MG63 (cell line): ENCODE measurements around the gene KLF2. TPM values are rescaled to one million over a fixed set of nuclear protein-coding genes. Genes with fewer than 3 reads are reported as not detected.
A peak's percentile ranks its signal among the peaks of the same experiment; 100 is the strongest.
"Not testable (repeated sequence)": the region's sequence is repeated elsewhere in the genome, so short reads cannot be mapped to it uniquely, and the experiment has no call there.

Experiments
- DNase-seq: peaks from one replicate; pipeline ENCODE4 v3.0.0-alpha.2; 2020
- H3K27me3 ChIP-seq: fragments of 250-450 bp; sonication (Bioruptor Pico); 2 replicates; pipeline ENCODE4 v1.5.1; 2020; ENCODE audit warnings: mild to moderate bottlenecking, moderate library complexity
- H3K36me3 ChIP-seq: fragments of 250-450 bp; sonication (Bioruptor Pico); 2 replicates; pipeline ENCODE4 v1.5.1; 2020; ENCODE audit warnings: mild to moderate bottlenecking, moderate library complexity
- H3K4me3 ChIP-seq: fragments of 250-450 bp; sonication (Bioruptor Pico); 2 replicates; pipeline ENCODE4 v1.5.1; 2020; ENCODE audit warnings: mild to moderate bottlenecking, moderate library complexity
- H3K9me3 ChIP-seq: fragments of 250-450 bp; sonication (Bioruptor Pico); 2 replicates; pipeline ENCODE4 v1.5.1; 2020; ENCODE audit warnings: mild to moderate bottlenecking, moderate library complexity
- total RNA-seq: library from RNA; depleted of rRNA; stranded (reverse); fragments of >200 nt; shearing (Covaris generic); gene quantifications from 2 replicates; pipeline ENCODE4 v1.2.3, GENCODE V29; 2014; ENCODE audit warnings: low replicate concordance

KLF2 gene
- total RNA-seq, 1 experiment from 2014 or later: 4.4 TPM

DNA sequence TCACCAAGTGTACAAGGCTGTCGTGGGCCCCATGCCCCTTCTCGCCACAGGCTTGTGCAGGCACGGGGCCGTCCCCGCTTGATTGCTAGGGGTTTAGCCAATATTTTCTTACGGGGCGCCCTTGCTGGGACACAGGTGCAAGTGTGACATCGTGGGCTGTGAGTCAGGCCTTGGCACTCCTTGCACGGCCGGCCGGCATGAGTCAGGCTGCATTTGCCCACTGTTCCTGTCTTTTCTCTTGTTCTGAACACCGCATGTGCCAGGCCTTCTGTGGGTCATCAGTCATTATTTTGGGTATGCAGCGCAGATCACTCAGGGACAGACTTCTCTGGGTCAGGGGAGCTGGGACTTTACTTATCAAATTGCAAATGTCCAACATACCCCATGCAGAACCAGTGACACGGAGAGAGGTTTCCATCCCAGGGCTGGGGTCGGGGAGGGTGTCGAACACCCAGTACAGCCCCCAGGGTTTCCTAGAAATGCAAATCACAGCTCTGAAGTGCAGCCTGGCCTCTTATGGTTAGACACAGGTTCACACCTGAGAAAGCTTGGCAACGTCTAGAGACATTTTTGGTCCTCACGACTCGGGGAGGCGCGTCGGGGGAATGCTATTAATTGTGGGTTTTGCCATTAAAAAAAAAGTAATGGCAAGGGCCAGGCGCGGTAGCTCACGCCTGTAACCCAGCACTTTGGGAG lies 22.5 kb upstream of the KLF2 start:
- Histone ChIP-seq H3K4me3 (no peak overlapping the region), H3K9me3 (no peaks in the 10 kb centered on the region), H3K36me3 (no peaks in the 10 kb centered on the region), H3K27me3 (no peaks in the 10 kb centered on the region; the same call in 1 of the 2 replicates)
- DNase-seq: peak; percentile 91

GRCh38 chr19:16303755-16304154 lies 20.9 kb upstream of the KLF2 start:
- Histone ChIP-seq H3K9me3 (no peaks in the 10 kb centered on the region), H3K27me3 (no peaks in the 10 kb centered on the region; the same call in 1 of the 2 replicates), H3K4me3 (no peak overlapping the region), H3K36me3 (no peaks in the 10 kb centered on the region)
- DNase-seq: no peak

DNA sequence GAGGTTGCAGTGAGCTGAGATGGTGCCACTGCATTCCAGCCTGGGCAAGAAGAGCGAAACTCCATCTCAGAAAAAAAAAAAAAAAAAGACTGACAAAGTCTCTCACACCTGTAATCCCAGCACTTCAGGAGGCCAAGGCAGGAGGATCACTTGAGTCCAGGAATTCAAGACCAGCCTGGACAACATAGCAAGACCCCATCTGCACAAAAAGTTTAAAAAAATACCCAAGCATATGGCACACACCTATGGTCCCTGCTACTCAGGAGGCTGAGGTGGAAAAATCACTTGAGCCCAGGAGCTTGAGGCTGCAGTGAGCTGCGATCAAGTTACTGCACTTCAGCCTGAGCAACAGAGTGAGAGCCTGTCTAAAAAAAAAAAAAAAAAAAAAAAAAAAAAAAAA lies 20.1 kb upstream of the KLF2 start:
- H3K27me3 ChIP-seq, H3K36me3 ChIP-seq, H3K9me3 ChIP-seq, H3K4me3 ChIP-seq, DNase-seq: not testable (repeated sequence)

- H3K9me3 ChIP-seq, H3K4me3 ChIP-seq, H3K36me3 ChIP-seq, H3K27me3 ChIP-seq, DNase-seq: not testable (repeated sequence)
These were observed 19.6 kb upstream of the KLF2 start for GRCh38 chr19:16305060-16305459.

- Histone ChIP-seq H3K9me3 (no peaks in the 10 kb centered on the region), H3K4me3 (no peak overlapping the region), H3K36me3 (no peaks in the 10 kb centered on the region), H3K27me3 (no peaks in the 10 kb centered on the region; the same call in 1 of the 2 replicates)
- DNase-seq: no peak
These were observed 17.8 kb upstream of the KLF2 start for GRCh38 chr19:16306728-16307402.

GRCh38 chr19:16308081-16308480 lies 16.5 kb upstream of the KLF2 start:
- DNase-seq: no peak
- no peaks in the 10 kb centered on the region; the same call in 1 of the 2 replicates for H3K27me3 ChIP-seq
- no peaks in the 10 kb centered on the region for H3K36me3 ChIP-seq
- H3K4me3 ChIP-seq: no peak overlapping the region
- H3K9me3 ChIP-seq: no peaks in the 10 kb centered on the region

- H3K27me3 ChIP-seq: no peaks in the 10 kb centered on the region; the same call in 1 of the 2 replicates
- no peaks in the 10 kb centered on the region for H3K36me3 ChIP-seq
- H3K9me3 ChIP-seq: no peaks in the 10 kb centered on the region
- DNase-seq: no peak
- no peak overlapping the region for H3K4me3 ChIP-seq
These were observed 15.0 kb upstream of the KLF2 start for GRCh38 chr19:16309643-16310042.

DNA sequence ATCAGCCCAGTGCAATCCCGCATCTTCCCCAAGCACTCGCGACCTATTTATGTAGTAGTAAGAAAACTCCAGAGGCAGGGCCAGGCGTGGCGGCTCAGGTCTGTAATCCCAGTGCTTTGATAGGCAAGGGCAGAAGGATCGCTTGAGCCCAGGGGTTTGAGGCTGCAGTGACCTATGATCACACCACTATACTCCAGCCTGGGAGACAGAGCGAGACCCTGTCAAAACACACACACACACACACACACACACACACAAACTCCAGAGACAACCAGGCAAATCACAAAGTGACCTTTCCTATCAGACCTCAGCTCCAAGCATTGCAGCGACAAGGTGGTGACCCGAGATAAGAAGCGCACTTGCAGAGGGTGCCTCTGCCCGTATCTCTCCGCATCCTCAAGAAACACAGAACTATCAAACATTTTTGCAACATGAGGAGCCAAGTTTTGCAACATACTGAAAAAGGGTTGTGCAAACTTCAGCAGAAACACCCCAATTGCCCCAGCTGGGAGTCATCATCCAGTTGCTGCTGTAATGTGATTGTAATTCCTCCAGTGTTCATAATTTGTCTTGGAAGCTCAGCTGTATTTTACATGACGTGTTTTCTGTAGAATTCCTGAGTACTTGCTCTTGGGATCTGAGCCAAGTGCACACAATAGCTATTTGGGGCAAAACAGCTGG lies 8.7 kb upstream of the KLF2 start:
- peaks cover 2% of the 10 kb centered on the region; the same call in 1 of the 2 replicates for H3K9me3 ChIP-seq
- H3K27me3 ChIP-seq: no peaks in the 10 kb centered on the region
- DNase-seq: peak; percentile 77
- H3K4me3 ChIP-seq: no peak overlapping the region
- H3K36me3 ChIP-seq: no peaks in the 10 kb centered on the region

GRCh38 chr19:16316506-16316882 lies 8.1 kb upstream of the KLF2 start:
- no peak overlapping the region for H3K4me3 ChIP-seq

DNA sequence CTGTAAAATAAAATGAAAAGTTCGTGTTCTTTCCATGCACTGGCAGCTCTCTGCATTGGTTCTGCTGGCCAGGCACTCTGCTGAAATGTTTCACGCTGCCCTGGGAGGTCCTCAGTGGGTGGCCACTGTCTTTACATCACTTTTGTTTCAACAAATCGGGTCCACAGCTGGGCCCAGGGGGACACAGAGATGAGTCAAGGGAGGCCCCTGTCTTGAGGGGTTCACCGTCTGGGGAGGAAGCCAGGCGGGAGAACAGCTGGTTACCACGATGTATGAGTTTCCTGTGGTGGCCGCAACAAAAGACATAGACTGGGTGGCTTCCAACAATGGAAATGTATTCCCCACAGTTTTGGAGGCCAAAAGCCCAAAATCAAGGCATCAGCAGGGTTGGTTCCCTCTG lies 5.1 kb upstream of the KLF2 start:
- Histone ChIP-seq H3K27me3 (no peaks in the 10 kb centered on the region), H3K9me3 (peaks cover 2% of the 10 kb centered on the region; the same call in 1 of the 2 replicates), H3K36me3 (no peaks in the 10 kb centered on the region), H3K4me3 (no peak overlapping the region)
- DNase-seq: no peak

More at GRCh38 chr19:16316506-16316882, 8.1 kb upstream of the KLF2 start:
- peaks cover 2% of the 10 kb centered on the region; the same call in 1 of the 2 replicates for H3K9me3 ChIP-seq
- DNase-seq: no peak
- H3K36me3 ChIP-seq: no peaks in the 10 kb centered on the region
- no peaks in the 10 kb centered on the region for H3K27me3 ChIP-seq

DNA sequence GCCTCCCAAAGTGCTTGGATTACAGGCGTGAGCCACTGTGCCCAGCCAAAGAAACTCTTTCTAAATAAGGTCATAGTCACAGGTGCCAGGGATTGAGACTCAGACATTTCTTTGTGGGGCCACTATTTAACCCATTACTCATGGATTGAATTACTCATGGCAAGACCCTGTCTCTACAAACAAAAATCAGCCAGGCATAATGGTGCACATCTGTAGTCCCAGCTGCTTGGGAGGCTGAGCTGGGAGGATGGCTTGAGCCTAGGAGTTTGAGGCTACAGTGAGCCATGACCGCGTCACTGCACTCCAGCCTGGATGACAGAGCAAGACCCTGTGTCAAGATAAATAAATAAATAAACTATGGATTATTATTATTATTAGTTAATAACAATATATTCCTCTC lies 3.6 kb upstream of the KLF2 start:
- H3K27me3 ChIP-seq: no peaks in the 10 kb centered on the region
- peaks cover 2% of the 10 kb centered on the region; the same call in 1 of the 2 replicates for H3K9me3 ChIP-seq
- H3K36me3 ChIP-seq: peaks cover 3% of the 10 kb centered on the region
- no peak overlapping the region for H3K4me3 ChIP-seq
- peak; percentile 39 for DNase-seq

GRCh38 chr19:16325161-16325527 lies 518 bp downstream of the KLF2 start:
- Histone ChIP-seq H3K27me3 (no peaks in the 10 kb centered on the region), H3K4me3 (peak overlapping the region; percentile 90), H3K36me3 (peaks cover 34% of the 10 kb centered on the region), H3K9me3 (no peaks in the 10 kb centered on the region)
- peak; percentile 58 for DNase-seq

DNA sequence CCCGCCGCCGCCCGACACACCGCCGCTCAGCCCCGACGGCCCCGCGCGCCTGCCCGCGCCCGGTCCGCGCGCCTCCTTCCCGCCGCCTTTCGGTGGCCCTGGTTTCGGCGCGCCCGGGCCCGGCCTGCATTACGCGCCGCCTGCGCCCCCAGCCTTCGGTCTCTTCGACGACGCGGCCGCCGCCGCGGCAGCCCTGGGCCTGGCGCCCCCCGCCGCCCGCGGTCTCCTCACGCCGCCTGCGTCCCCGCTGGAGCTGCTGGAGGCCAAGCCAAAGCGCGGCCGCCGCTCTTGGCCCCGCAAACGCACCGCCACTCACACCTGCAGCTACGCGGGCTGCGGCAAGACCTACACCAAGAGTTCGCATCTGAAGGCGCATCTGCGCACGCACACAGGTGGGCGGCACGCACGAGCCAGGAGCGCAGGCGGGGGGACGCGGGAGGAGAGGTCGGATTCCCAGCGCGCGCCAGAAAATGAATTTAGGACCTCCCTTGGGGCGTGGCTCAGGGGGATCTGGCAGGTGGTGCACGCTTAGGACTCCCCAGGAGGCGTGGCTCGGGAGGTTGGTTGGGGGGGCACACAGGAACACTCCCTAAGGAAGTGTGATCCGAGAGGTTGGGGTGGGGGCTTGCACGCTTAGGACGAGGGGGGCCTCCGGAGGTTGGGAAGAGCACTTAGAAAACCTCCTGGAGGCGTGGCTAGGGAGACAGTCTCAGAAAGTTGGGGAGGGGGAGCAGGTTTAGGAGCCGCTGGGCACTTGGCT lies 1.2 kb downstream of the KLF2 start:
- DNase-seq: peak; percentile 50
- no peaks in the 10 kb centered on the region for H3K27me3 ChIP-seq
- H3K36me3 ChIP-seq: peaks cover 34% of the 10 kb centered on the region
- H3K4me3 ChIP-seq: peak overlapping the region; percentile 63
- no peaks in the 10 kb centered on the region for H3K9me3 ChIP-seq

- Histone ChIP-seq H3K9me3 (no peaks in the 10 kb centered on the region), H3K36me3 (peaks cover 34% of the 10 kb centered on the region), H3K27me3 (no peaks in the 10 kb centered on the region), H3K4me3 (peak overlapping the region; percentile 63)
- no peak for DNase-seq
These were observed 2.0 kb downstream of the KLF2 start for GRCh38 chr19:16326401-16327168.

DNA sequence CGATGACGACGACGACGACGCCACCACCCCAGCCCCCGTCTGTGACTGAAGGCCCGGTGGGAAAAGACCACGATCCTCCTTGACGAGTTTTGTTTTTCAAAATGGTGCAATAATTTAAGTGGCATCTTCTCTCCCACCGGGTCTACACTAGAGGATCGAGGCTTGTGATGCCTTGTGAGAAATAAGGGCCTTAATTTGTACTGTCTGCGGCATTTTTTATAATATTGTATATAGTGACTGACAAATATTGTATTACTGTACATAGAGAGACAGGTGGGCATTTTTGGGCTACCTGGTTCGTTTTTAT lies 2.5 kb downstream of the KLF2 start:
- Histone ChIP-seq H3K4me3 (no peak overlapping the region), H3K9me3 (no peaks in the 10 kb centered on the region), H3K36me3 (peaks cover 34% of the 10 kb centered on the region), H3K27me3 (no peaks in the 10 kb centered on the region)
- DNase-seq: no peak

DNA sequence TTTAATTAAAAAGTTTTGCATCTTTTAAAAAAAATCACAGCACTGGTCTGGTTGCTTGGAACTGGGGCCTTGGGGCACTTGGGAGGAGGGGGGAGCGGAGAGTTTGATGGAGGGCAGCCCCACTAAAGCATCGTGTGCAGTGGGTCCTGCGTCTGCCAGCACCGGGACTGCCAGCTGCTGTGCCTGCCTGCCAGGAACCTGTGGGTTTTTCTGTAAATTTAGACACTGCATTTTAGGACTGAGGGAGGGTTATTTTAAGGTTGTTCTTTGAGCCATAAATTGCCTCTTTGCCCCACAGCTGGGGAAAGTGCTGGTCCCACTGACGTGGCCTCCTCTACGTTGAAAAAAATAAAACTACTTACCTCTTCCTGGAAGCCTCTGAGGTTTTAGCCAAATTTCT lies 2.9 kb downstream of the KLF2 start:
- peaks cover 34% of the 10 kb centered on the region for H3K36me3 ChIP-seq
- DNase-seq: no peak

More for the DNA sequence above, 2.9 kb downstream of the KLF2 start:
- Histone ChIP-seq H3K4me3 (no peak overlapping the region), H3K9me3 (no peaks in the 10 kb centered on the region), H3K27me3 (no peaks in the 10 kb centered on the region)
